HepG2 (cell line): Measurements from ENCODE around the gene SLC2A13. TPM values are rescaled to one million over a fixed set of nuclear protein-coding genes. Genes with fewer than 3 reads are reported as not detected.

ENCODE experiments used
- CBFB ChIP-seq: sonication (generic); formaldehyde crosslinking; IDR thresholded peaks from 2 replicates; pipeline ENCODE4 v1.4.0; 2020; ENCODE audit warnings: missing genetic modification reagents
- CERS6 ChIP-seq: sonication (generic); formaldehyde crosslinking; IDR thresholded peaks from 2 replicates; pipeline ENCODE4 v1.5.0; 2020; ENCODE audit warnings: missing genetic modification reagents
- DNMT1 ChIP-seq: sonication (generic); formaldehyde crosslinking; IDR thresholded peaks from 2 replicates; pipeline ENCODE4 v1.5.1; 2020; ENCODE audit warnings: mild to moderate bottlenecking, missing genetic modification reagents
- GFI1 ChIP-seq: sonication (generic); formaldehyde crosslinking; IDR thresholded peaks from 2 replicates; pipeline ENCODE4 v1.5.0; 2020; ENCODE audit warnings: missing genetic modification reagents, mild to moderate bottlenecking, borderline replicate concordance
- HMGXB4 ChIP-seq, 2 experiments: sonication (generic) in 1 of 2; formaldehyde crosslinking in 1 of 2; IDR thresholded peaks; 2 replicates each; pipeline versions ENCODE4 v1.4.0 to v1.6.1; 2018 to 2020; ENCODE audit warnings: missing genetic modification reagents in 2 of 2, borderline replicate concordance in 1 of 2, low read depth in 1 of 2, mild to moderate bottlenecking in 1 of 2, missing biosample characterization in 1 of 2
- HOXA5 ChIP-seq: sonication (generic); formaldehyde crosslinking; IDR thresholded peaks from 2 replicates; pipeline ENCODE4 v1.4.0; 2020; ENCODE audit warnings: missing genetic modification reagents
- ISL2 ChIP-seq: sonication (generic); formaldehyde crosslinking; IDR thresholded peaks from 2 replicates; pipeline ENCODE4 v1.5.0; 2020; ENCODE audit warnings: missing genetic modification reagents
- JDP2 ChIP-seq: sonication (generic); formaldehyde crosslinking; IDR thresholded peaks from 2 replicates; pipeline ENCODE4 v1.8.1; 2022; ENCODE audit warnings: missing genetic modification reagents, borderline replicate concordance
- KDM5A ChIP-seq: fragments of 200-600 bp; sonication (generic); IDR thresholded peaks from 2 replicates; pipeline ENCODE4 v1.7.0; 2018; ENCODE audit warnings: antibody characterized with exemption, mild to moderate bottlenecking, low read length, borderline replicate concordance
- NCOA2 ChIP-seq: sonication (generic); formaldehyde crosslinking; IDR thresholded peaks from 2 replicates; pipeline ENCODE4 v1.8.0; 2022; ENCODE audit warnings: inconsistent platforms
- NONO ChIP-seq, 2 experiments: fragments of 450-650 bp in 1 of 2; sonication (generic) in 1 of 2; formaldehyde crosslinking in 1 of 2; IDR thresholded peaks in 1 of 2; conservative IDR thresholded peaks in 1 of 2; 2 replicates each; pipeline versions ENCODE4 v1.6.1 to v1.8.0; 2017 to 2022; ENCODE audit warnings: mild to moderate bottlenecking in 1 of 2, missing genetic modification reagents in 1 of 2, moderate library complexity in 1 of 2
- NR2F1 ChIP-seq, 2 experiments: fragments of 450-650 bp in 1 of 2; formaldehyde crosslinking in 1 of 2; IDR thresholded peaks; 2 replicates each; pipeline versions ENCODE4 v1.5.0 to v1.6.1; 2016 to 2020; ENCODE audit warnings: mild to moderate bottlenecking in 1 of 2, missing compliant biosample characterization in 1 of 2, missing genetic modification reagents in 1 of 2, moderate library complexity in 1 of 2
- PHF8 ChIP-seq: sonication (generic); formaldehyde crosslinking; IDR thresholded peaks from 2 replicates; pipeline ENCODE4 v1.5.0; 2020; ENCODE audit warnings: missing genetic modification reagents
- SMC3 ChIP-seq: IDR thresholded peaks from 2 replicates; pipeline ENCODE4 v1.6.1; 2011; ENCODE audit warnings: low read length, improper control_type of control experiment
- TP53 ChIP-seq: sonication (generic); formaldehyde crosslinking; conservative IDR thresholded peaks from 2 replicates; pipeline ENCODE4 v1.4.0; 2020; ENCODE audit warnings: missing genetic modification reagents
- ZBTB8A ChIP-seq: sonication (generic); formaldehyde crosslinking; IDR thresholded peaks from 2 replicates; pipeline ENCODE4 v1.4.0; 2020; ENCODE audit warnings: mild to moderate bottlenecking, low read depth, missing genetic modification reagents, borderline replicate concordance
- ZFYVE20 ChIP-seq: sonication (generic); formaldehyde crosslinking; IDR thresholded peaks from 2 replicates; pipeline ENCODE4 v1.8.0; 2023; ENCODE audit warnings: low read depth, mild to moderate bottlenecking, moderate library complexity, missing genetic modification reagents, borderline replicate concordance
- ZNF138 ChIP-seq: sonication (generic); formaldehyde crosslinking; IDR thresholded peaks from 2 replicates; pipeline ENCODE4 v1.5.0; 2020; ENCODE audit warnings: mild to moderate bottlenecking, low read depth, missing genetic modification reagents
- ZNF235 ChIP-seq: sonication (generic); formaldehyde crosslinking; IDR thresholded peaks from 2 replicates; pipeline ENCODE4 v1.8.1; 2023; ENCODE audit warnings: mild to moderate bottlenecking, missing genetic modification reagents, borderline replicate concordance
- ZNF337 ChIP-seq: sonication (generic); formaldehyde crosslinking; IDR thresholded peaks from 2 replicates; pipeline ENCODE4 v1.5.1; 2020; ENCODE audit warnings: missing genetic modification reagents, low read depth, mild to moderate bottlenecking, borderline replicate concordance
- ZNF501 ChIP-seq: sonication (generic); formaldehyde crosslinking; IDR thresholded peaks from 2 replicates; pipeline ENCODE4 v1.5.1; 2020; ENCODE audit warnings: mild to moderate bottlenecking, moderate library complexity, missing genetic modification reagents
- ZNF564 ChIP-seq: sonication (generic); formaldehyde crosslinking; IDR thresholded peaks from 2 replicates; pipeline ENCODE4 v1.8.1; 2023; ENCODE audit warnings: mild to moderate bottlenecking, missing genetic modification reagents
- ZNF776 ChIP-seq: sonication (generic); formaldehyde crosslinking; IDR thresholded peaks from 2 replicates; pipeline ENCODE4 v1.4.0; 2020; ENCODE audit warnings: mild to moderate bottlenecking, missing genetic modification reagents
- polyA plus RNA-seq, 8 experiments: library from polyadenylated mRNA; depleted of rRNA in 3 of 8; stranded (reverse) in 7 of 8; unstranded in 1 of 8; fragments of >200 nt; fragmentation: Illumina TruSeq in 4 of 8; extraction: Trizol in 4 of 8; gene quantifications; 2 replicates each; pipeline versions ENCODE4 v1.2.1 to v1.2.3, GENCODE V29; 2011 to 2016; ENCODE audit warnings: low read depth in 4 of 8, missing spikeins in 1 of 8, mixed read lengths in 1 of 8; ENCODE audit not compliant: insufficient read depth in 1 of 8
- total RNA-seq, 5 experiments: library from RNA; depleted of rRNA; stranded (reverse); fragments of >200 nt; fragmentation: Illumina TruSeq; extraction: Trizol; gene quantifications; 2 replicates each; pipeline ENCODE4 v1.2.3, GENCODE V29; 2016; ENCODE audit warnings: low read depth in 1 of 5
- TF ChIP-seq, protein P1 (sequence below): sonication (generic); formaldehyde crosslinking; IDR thresholded peaks from 2 replicates; pipeline ENCODE4 v1.5.0; 2020; ENCODE audit warnings: mild to moderate bottlenecking, missing genetic modification reagents

SLC2A13 gene
- total and polyA plus RNA-seq, 2 of the 13 experiments (the other 11 are each of a cell fraction or from before 2014, with no cell fraction given): 5.5 to 6.0 TPM

DNA sequence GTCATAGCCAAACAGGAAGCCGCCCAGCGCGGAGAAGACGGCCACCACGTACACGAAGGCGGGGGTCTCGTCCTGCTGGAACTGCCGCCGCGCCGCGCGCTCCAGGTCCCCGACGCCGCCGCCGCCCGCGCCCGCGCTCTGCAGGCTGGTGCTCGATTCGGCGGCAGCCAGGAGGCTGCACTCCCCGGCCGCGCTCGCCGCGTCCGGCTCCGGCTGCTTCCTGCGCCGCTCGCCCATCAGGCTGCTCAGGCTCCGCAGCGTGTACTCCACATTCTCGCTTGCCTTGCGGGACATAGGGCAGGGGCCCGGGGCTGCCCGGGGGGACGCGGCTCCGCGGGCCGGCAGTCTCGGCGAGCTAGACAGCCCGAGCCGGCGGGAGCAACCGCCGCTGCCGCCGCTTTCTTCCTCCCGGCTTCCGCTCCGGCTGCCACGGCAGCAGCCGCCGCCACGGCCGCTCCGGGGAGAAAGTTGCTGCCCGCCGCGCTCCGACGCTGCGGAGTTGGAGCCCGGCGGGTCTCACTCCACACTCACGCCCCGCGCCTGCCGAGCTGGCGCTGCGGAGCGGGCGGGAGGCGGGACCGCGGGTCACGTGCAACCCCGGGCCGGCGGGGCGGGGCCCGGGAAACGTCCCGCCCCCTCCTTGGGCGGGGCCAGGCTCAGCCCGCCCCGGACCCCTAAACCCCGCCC, at the start of gene SLC2A13 (continued):
- TF ChIP-seq ZNF501 (CRISPR knock-in tag): no peak
- TF ChIP-seq ZNF235 (CRISPR knock-in tag): 0 out of 2 replicates have a peak, but pooled peaks have one; percentile 65
- TF ChIP-seq ISL2 (CRISPR knock-in tag): no peak
- no peak for TF ChIP-seq CERS6 (CRISPR knock-in tag)
- TF ChIP-seq ZNF337: no peak
- no peak for TF ChIP-seq NR2F1 (CRISPR knock-in tag; IDR thresholded peaks at IDR 0.05)
- TF ChIP-seq HMGXB4 (CRISPR knock-in tag; IDR thresholded peaks at IDR 0.05; ENCODE audit: borderline replicate concordance in 1 of 2, low read depth in 1 of 2): 0 out of 4 replicates have a peak, but pooled peaks of 1 of the 2 experiments have one; percentile 25
- peak; percentile 63; the same call in 1 of the 2 replicates for TF ChIP-seq PHF8 (CRISPR knock-in tag)
- TF ChIP-seq DNMT1 (CRISPR knock-in tag): peak; percentile 75; the same call in 1 of the 2 replicates
- TF ChIP-seq ZFYVE20: no peak
- TF ChIP-seq GFI1 (CRISPR knock-in tag): no peak; the same call in 1 of the 2 replicates
- TF ChIP-seq TP53: no peak
- no peak for TF ChIP-seq JDP2 (CRISPR knock-in tag)
- TF ChIP-seq ZNF564 (CRISPR knock-in tag): no peak; the same call in 1 of the 2 replicates
- no peak for TF ChIP-seq ZBTB8A (CRISPR knock-in tag)
- TF ChIP-seq SMC3: no peak
- TF ChIP-seq NONO (IDR thresholded peaks at IDR 0.05): no peak
- peak; percentile 30; the same call in 1 of the 2 replicates for TF ChIP-seq NONO (CRISPR knock-in tag; conservative IDR thresholded peaks at IDR 0.05)
- peak; percentile 59; the same call in 1 of the 2 replicates for TF ChIP-seq ZNF776 (CRISPR knock-in tag)
- TF ChIP-seq ZNF138 (CRISPR knock-in tag): peak; percentile 39; the same call in 1 of the 2 replicates
- no peak for TF ChIP-seq NCOA2 (CRISPR knock-in tag)
- no peak for TF ChIP-seq CBFB (CRISPR knock-in tag)
- TF ChIP-seq, protein P1, sequence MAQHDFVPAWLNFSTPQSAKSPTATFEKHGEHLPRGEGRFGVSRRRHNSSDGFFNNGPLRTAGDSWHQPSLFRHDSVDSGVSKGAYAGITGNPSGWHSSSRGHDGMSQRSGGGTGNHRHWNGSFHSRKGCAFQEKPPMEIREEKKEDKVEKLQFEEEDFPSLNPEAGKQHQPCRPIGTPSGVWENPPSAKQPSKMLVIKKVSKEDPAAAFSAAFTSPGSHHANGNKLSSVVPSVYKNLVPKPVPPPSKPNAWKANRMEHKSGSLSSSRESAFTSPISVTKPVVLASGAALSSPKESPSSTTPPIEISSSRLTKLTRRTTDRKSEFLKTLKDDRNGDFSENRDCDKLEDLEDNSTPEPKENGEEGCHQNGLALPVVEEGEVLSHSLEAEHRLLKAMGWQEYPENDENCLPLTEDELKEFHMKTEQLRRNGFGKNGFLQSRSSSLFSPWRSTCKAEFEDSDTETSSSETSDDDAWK (CRISPR knock-in tag): no peak
- TF ChIP-seq HOXA5 (CRISPR knock-in tag): 0 out of 2 replicates have a peak, but pooled peaks have one; percentile 52
- no peak for TF ChIP-seq KDM5A
